ENCODE data around the gene ST8SIA6. TPM values are rescaled to one million over a fixed set of nuclear protein-coding genes. Genes with fewer than 3 reads are reported as not detected.

ST8SIA6 gene
- total RNA-seq, 2 donors from 2014 or later: 0.33 to 1.1 TPM

- Histone ChIP-seq H3K4me1 (ENCODE audit: control insufficient read depth, insufficient read depth, low read length) (no peaks in the 10 kb centered on the region), H3K9ac (ENCODE audit: extremely low read depth, low read length, poor library complexity, severe bottlenecking) (no peak overlapping the region), H3K27me3 (ENCODE audit: control insufficient read depth, insufficient read depth, low read length, poor library complexity, severe bottlenecking) (no peaks in the 10 kb centered on the region), H3K4me3 (ENCODE audit: low read length) (no peak overlapping the region), H3K9me3 (ENCODE audit: control insufficient read depth, low read length) (peaks cover 4% of the 10 kb centered on the region), H3K36me3 (ENCODE audit: control insufficient read depth, insufficient read depth, low read length) (no peaks in the 10 kb centered on the region), H3K27ac (ENCODE audit: low read depth, low read length) (no peak overlapping the region)
- H3K4me3 Mint-ChIP-seq: no peak overlapping the region
- WGBS, 2 experiments (ENCODE audit: insufficient coverage in 1 of 2, insufficient read length in 1 of 2): 89 to 91% methylated on average over 1 of the region's 1 CpG
- H3K36me3 Mint-ChIP-seq (ENCODE audit: low read depth): no peaks in the 10 kb centered on the region
- no peak for TF ChIP-seq CTCF (conservative IDR thresholded peaks at IDR 0.05)
- H3K9me3 Mint-ChIP-seq: peaks cover 4% of the 10 kb centered on the region
- no peak for DNase-seq
- H3K4me1 Mint-ChIP-seq: no peaks in the 10 kb centered on the region
- no peaks in the 10 kb centered on the region for H3K27me3 Mint-ChIP-seq (ENCODE audit: insufficient read depth)
- no peak overlapping the region for H3K27ac Mint-ChIP-seq
Observed at GRCh38 chr10:17365402-17365801, 89.0 kb downstream of the ST8SIA6 start.

GRCh38 chr10:17358461-17358860 lies 95.9 kb downstream of the ST8SIA6 start:
- 83 to 89% methylated on average over 1 of the region's 1 CpG for WGBS, 2 experiments (ENCODE audit: insufficient coverage in 1 of 2, insufficient read length in 1 of 2)

GRCh38 chr10:17357781-17358180 lies 96.6 kb downstream of the ST8SIA6 start:
- no peaks in the 10 kb centered on the region for H3K9me3 ChIP-seq (ENCODE audit: control insufficient read depth, low read length)
- no peaks in the 10 kb centered on the region for H3K4me1 ChIP-seq (ENCODE audit: control insufficient read depth, insufficient read depth, low read length)
- H3K9ac ChIP-seq (ENCODE audit: extremely low read depth, low read length, poor library complexity, severe bottlenecking): no peak overlapping the region
- H3K27me3 ChIP-seq (ENCODE audit: control insufficient read depth, insufficient read depth, low read length, poor library complexity, severe bottlenecking): no peaks in the 10 kb centered on the region
- Mint-ChIP-seq H3K27me3 (ENCODE audit: insufficient read depth) (no peaks in the 10 kb centered on the region), H3K9me3 (no peaks in the 10 kb centered on the region), H3K36me3 (ENCODE audit: low read depth) (no peaks in the 10 kb centered on the region), H3K27ac (no peak overlapping the region), H3K4me1 (no peaks in the 10 kb centered on the region), H3K4me3 (no peak overlapping the region)
- TF ChIP-seq CTCF (conservative IDR thresholded peaks at IDR 0.05): no peak
- H3K36me3 ChIP-seq (ENCODE audit: control insufficient read depth, insufficient read depth, low read length): no peaks in the 10 kb centered on the region
- DNase-seq: no peak
- H3K4me3 ChIP-seq (ENCODE audit: low read length): no peak overlapping the region
- no peak overlapping the region for H3K27ac ChIP-seq (ENCODE audit: low read depth, low read length)
- WGBS, 2 experiments (ENCODE audit: insufficient coverage in 1 of 2, insufficient read length in 1 of 2): 60% methylated on average over 2 of the region's 2 CpGs; no CpG with 5 or more reads in 1 of the 2 experiments

More at GRCh38 chr10:17358461-17358860, 95.9 kb downstream of the ST8SIA6 start:
- Histone ChIP-seq H3K9ac (ENCODE audit: extremely low read depth, low read length, poor library complexity, severe bottlenecking) (no peak overlapping the region), H3K36me3 (ENCODE audit: control insufficient read depth, insufficient read depth, low read length) (no peaks in the 10 kb centered on the region), H3K4me3 (ENCODE audit: low read length) (no peak overlapping the region), H3K9me3 (ENCODE audit: control insufficient read depth, low read length) (no peaks in the 10 kb centered on the region), H3K27me3 (ENCODE audit: control insufficient read depth, insufficient read depth, low read length, poor library complexity, severe bottlenecking) (no peaks in the 10 kb centered on the region), H3K27ac (ENCODE audit: low read depth, low read length) (no peak overlapping the region), H3K4me1 (ENCODE audit: control insufficient read depth, insufficient read depth, low read length) (no peaks in the 10 kb centered on the region)
- no peaks in the 10 kb centered on the region for H3K27me3 Mint-ChIP-seq (ENCODE audit: insufficient read depth)
- no peaks in the 10 kb centered on the region for H3K9me3 Mint-ChIP-seq
- no peak for TF ChIP-seq CTCF (conservative IDR thresholded peaks at IDR 0.05)
- H3K4me3 Mint-ChIP-seq: no peak overlapping the region
- H3K27ac Mint-ChIP-seq: no peak overlapping the region
- no peak for DNase-seq
- no peaks in the 10 kb centered on the region for H3K36me3 Mint-ChIP-seq (ENCODE audit: low read depth)
- H3K4me1 Mint-ChIP-seq: no peaks in the 10 kb centered on the region
